ENCODE results near the gene GRIN1. TPM values are rescaled to one million over a fixed set of nuclear protein-coding genes. Genes with fewer than 3 reads are reported as not detected.

Gene GRIN1
- total RNA-seq, 1 donor from 2014 or later: not detected

DNA sequence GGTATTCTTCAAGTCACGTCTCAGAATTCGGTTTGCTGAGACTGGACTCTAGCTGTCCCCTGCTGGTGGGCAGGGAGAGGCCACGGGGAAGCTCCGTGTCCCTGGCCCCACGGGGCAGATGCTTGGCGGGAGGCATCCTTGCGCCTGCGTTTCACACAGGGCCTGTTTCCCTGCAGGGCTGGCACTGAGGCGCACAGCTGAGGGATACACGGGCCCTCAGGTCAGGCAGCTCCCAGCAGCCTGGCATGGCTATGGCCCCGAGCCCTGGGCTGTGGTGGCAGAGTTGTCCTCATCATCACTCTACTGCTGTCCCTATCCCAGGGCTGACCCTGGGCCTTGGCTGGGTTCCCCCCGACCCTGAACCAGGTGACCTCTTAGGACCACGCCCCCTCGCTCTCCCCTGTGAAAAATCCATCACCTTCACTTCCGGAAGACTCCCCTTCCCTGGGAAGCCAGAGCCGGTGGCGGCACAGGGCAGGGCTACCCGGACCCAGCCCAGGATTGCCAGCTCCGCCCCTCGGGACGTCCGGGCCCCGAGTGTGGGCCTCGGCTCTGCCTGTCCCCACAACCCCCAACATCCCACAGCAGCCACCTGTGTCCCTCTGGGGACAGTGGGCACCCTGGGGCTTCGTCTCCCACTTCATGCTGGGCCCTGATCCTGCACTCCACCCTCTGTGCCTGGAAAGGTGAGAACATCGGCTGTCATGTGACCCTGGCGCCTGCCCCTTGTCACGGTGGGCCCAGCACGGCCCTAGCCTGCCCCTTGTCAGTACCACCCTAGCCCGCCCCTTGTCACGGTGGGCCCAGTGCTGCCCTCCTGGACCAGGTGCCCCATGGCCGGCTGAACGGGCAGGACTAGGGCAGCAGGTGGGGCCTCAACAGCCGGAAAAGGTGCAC, 29.5 kb upstream of the GRIN1 start:
- no peak for DNase-seq (ENCODE audit: low read depth)
- TF ChIP-seq CTCF (conservative IDR thresholded peaks at IDR 0.05; ENCODE audit: low read depth, low read length): no peak
- no peak overlapping the region for H3K4me3 ChIP-seq (ENCODE audit: low read depth, low read length)

- no peak for TF ChIP-seq CTCF (conservative IDR thresholded peaks at IDR 0.05; ENCODE audit: low read depth, low read length)
- no peak for DNase-seq (ENCODE audit: low read depth)
Measured at GRCh38 chr9:137110147-137110910, 28.6 kb upstream of the GRIN1 start.

DNA sequence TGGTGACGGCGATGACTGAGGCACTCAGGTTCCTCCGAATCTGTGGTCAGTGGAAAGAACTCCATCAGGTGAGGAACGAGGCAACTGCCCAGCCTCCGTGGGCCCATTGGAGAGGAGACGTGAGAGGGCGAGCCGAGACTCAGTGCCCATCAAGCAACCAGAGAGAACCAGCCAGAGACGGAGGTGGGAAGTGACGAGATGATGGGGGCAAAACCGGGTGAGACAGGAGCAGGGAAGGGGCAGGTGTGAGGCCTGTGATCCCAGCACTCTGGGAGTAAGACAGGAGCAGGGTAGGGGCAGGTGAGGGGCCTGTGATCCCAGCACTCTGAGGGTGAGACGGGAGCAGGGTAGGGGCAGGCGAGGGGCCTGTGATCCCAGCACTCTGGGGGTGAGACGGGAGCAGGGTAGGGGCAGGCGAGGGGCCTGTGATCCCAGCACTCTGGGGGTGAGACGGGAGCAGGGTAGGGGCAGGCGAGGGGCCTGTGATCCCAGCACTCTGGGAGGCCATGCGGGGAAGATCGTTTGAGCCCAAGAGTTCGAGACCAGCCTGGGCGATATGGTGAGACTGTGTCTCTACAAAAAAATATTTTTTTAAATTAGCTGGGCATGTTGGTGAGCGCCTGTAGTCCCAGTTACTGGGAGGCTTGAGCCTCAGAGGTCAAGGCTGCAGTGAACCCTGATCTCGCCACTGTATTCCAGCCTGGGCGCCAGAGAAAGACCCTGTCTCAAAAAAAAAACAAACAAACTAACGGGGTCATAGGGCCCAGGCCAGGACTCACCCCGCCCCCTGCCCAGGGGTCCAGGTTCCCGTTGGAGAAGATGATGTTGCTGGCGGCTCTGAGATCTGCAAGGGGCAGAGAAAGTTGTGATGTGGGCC, 27.8 kb upstream of the GRIN1 start:
- H3K4me3 ChIP-seq (ENCODE audit: low read depth, low read length): no peak overlapping the region
- no peak for TF ChIP-seq CTCF (conservative IDR thresholded peaks at IDR 0.05; ENCODE audit: low read depth, low read length)
- no peak for DNase-seq (ENCODE audit: low read depth)

More at GRCh38 chr9:137110147-137110910, 28.6 kb upstream of the GRIN1 start:
- H3K4me3 ChIP-seq (ENCODE audit: low read depth, low read length): no peak overlapping the region

DNA sequence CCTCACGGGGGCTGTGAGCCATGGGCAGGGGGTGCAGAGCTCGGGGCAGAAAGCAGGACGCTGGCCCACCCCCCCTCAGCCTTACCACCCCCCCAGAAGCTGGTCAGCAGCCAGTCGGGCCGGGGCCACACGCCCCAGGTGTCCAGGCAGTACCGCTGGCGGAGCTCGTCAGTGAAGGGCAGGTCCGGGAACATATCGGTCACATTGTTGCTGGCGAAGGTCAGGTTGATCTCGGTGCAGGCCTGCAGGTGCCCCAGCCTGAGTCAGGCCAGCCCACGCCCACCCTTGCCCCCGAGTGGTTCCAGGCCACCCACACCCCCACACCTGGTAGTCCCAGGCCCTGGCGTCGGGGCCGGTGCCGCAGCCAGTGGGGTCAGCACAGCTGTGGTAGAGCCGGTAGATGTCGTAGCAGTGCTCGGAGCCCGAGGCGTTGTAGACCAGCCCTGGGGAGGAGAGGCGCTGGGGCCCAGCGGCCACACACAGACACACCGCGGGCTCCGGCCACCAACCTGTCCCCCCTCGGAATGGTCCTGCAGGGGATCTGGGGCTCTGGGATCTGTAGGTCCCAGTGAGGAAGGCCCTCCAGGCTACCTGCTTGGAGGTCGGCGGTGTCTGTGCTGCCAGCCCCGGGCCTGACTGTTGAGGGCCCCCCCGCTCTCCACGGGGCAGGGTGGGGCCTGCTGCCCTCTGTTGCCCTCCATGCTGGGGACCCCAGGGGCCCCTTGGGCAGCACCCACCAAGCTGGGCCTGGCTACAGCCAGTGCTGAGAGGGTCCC, 27.0 kb upstream of the GRIN1 start:
- H3K4me3 ChIP-seq (ENCODE audit: low read depth, low read length): no peak overlapping the region
- no peak for TF ChIP-seq CTCF (conservative IDR thresholded peaks at IDR 0.05; ENCODE audit: low read depth, low read length)
- no peak for DNase-seq (ENCODE audit: low read depth)

GRCh38 chr9:137112564-137113384, 26.2 kb upstream of the GRIN1 start:
- TF ChIP-seq CTCF (conservative IDR thresholded peaks at IDR 0.05; ENCODE audit: low read depth, low read length): no peak

More at GRCh38 chr9:137112564-137113384, 26.2 kb upstream of the GRIN1 start:
- DNase-seq (ENCODE audit: low read depth): no peak
- H3K4me3 ChIP-seq (ENCODE audit: low read depth, low read length): no peak overlapping the region
